Activated T-helper 1 cell treated with anti-CD3 and anti-CD28 coated beads, Interleukin-12 subunit alpha, Interleukin-12 subunit beta, Interleukin-2, Interleukin-4 antibody, amounts not matched to agents 30 ng/mL and 10 ng/mL and 1 ng/mL, durations not matched to agents 14 hours and 24 hours and 36 hours (primary cell): ENCODE data around the gene KRT17. TPM values are rescaled to one million over a fixed set of nuclear protein-coding genes. Genes with fewer than 3 reads are reported as not detected.
"Not testable (repeated sequence)": the region's sequence is repeated elsewhere in the genome, so short reads cannot be mapped to it uniquely, and the experiment has no call there.

Experiments
- DNase-seq: peaks from one replicate; pipeline ENCODE4 v3.0.0; 2021; ENCODE audit warnings: low spot score
- H3K27ac Mint-ChIP-seq: one replicate; pipeline ENCODE4 v1.8.0; 2021; ENCODE audit warnings: mild to moderate bottlenecking, mixed read lengths
- H3K27me3 Mint-ChIP-seq: one replicate; pipeline ENCODE4 v1.8.0; 2022; ENCODE audit warnings: mild to moderate bottlenecking, moderate library complexity, mixed read lengths; ENCODE audit not compliant: insufficient read depth
- H3K36me3 Mint-ChIP-seq: one replicate; pipeline ENCODE4 v1.8.0; 2021; ENCODE audit warnings: low read depth, mixed read lengths
- H3K4me1 Mint-ChIP-seq: one replicate; pipeline ENCODE4 v1.8.0; 2021; ENCODE audit warnings: low read depth, mixed read lengths
- H3K4me3 Mint-ChIP-seq: one replicate; pipeline ENCODE4 v1.8.0; 2021; ENCODE audit warnings: mild to moderate bottlenecking, moderate library complexity, mixed read lengths
- H3K9me3 Mint-ChIP-seq: one replicate; pipeline ENCODE4 v1.8.0; 2021; ENCODE audit warnings: mixed read lengths
- intact Hi-C: fragments of 100-400 bp; cut with micrococcal nuclease; formaldehyde crosslinking; loops from one replicate; pipeline ENCODE4 v1.15.1; 2024
- total RNA-seq: library from RNA; stranded (reverse); gene quantifications from 2 replicates; pipeline ENCODE4 v1.2.3, GENCODE V29; 2022

The KRT17 gene
- total RNA-seq, 1 donor from 2014 or later, result not detected

DNA sequence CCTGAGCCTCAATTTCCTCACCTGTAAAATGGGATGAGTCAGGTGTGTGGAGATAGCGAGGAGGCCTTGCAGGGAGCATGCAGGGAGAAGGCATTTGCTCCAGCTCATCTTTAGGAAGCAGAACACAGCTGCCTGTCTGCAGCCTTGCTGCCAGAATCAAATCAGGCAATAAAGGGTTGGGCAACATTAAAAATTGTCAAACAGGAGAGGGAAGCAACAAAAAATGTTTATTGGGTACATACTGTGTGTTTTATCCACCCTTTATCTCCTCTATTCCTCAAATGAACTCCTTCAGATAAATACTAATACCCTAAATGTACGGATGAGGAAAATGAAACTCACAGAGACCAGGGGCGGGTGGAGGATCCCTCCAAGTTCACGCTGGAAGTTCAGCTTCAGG lies 24.1 kb downstream of the KRT17 start:
- Mint-ChIP-seq H3K27me3 (peaks cover 14% of the 10 kb centered on the region), H3K9me3 (no peaks in the 10 kb centered on the region), H3K4me1 (no peaks in the 10 kb centered on the region), H3K27ac (no peak overlapping the region), H3K36me3 (no peaks in the 10 kb centered on the region), H3K4me3 (no peak overlapping the region)
- intact Hi-C loops, result no loop called here
- no peak for DNase-seq

DNA sequence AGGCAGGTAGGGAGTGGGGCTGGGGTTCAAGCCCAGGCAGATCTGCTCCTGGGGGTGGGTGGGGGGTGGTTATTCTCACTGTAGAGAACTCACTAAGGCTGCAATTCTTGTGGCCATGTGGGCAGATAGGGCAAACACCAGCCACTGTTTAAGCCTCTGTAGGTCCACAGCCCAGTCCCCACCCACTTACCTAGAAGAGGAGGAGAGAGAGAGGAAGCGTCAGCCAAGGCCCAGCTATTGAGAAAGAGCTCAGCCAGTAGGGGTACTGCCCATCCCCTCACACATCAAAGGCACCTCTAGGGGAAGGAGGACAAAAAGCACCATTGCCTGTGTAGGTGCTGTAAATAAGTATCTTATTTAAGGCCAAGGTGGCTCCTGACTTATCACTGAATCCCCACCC lies 24.7 kb downstream of the KRT17 start:
- Mint-ChIP-seq H3K4me1 (no peaks in the 10 kb centered on the region), H3K27ac (no peak overlapping the region), H3K36me3 (no peaks in the 10 kb centered on the region), H3K9me3 (no peaks in the 10 kb centered on the region), H3K4me3 (no peak overlapping the region), H3K27me3 (peaks cover 14% of the 10 kb centered on the region)
- intact Hi-C loops, result no loop called here
- DNase-seq, result no peak

DNA sequence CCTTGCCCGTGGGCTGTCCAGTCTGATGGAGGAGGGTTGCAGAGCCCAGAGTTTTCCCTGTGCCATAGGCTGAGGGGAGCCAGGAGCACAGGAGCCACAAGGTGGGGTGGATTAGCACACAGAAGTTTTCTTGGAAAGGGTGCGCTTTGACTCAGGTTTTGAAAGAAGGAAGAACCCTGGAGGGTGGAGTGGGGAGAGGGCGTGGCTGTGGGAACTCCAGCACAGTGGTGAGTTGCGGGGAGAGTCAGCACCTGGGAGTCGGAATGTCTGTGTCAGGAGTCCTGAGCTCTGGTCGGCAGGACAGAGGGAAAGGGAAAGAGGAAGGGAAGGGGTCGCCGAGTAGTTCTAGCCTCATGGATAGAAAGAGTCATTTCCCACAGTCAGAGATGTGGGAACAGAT lies 28.8 kb downstream of the KRT17 start:
- DNase-seq, result no peak
- Mint-ChIP-seq H3K27me3 (peaks cover 7% of the 10 kb centered on the region), H3K4me1 (no peaks in the 10 kb centered on the region), H3K4me3 (no peak overlapping the region), H3K27ac (no peak overlapping the region), H3K9me3 (no peaks in the 10 kb centered on the region), H3K36me3 (no peaks in the 10 kb centered on the region)
- intact Hi-C loops, result no loop called here

DNA sequence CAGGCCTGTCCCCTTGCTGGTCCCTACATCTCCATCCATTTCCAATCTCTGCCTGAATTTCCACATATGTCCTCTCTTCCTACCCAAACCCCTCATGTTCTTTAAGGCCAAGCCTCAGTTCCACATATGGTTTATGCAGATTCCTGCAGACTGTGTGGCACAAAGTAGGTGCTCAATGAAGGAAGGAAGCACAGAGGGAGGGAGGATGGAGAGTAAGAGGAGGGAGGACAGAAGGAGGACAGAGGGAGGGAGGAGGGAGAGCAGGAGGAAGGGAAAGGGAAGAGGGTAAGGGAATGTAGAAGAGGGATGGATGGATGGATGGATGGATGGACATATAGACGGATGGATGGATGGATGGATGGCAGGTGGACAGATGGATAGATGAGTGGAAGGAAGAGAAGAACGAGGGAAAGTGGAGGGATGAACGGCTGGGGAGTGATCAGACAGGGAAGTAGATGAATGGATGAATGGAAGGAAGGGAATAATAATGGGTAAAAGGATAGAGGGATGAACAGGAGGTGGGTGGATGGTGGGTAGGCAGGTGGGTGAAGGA lies 29.9 kb downstream of the KRT17 start:
- intact Hi-C loops, result loop anchor here (5.0 kb wide), 1 partner anchor 53 kb away; no protein-coding TSS in a partner anchor
- no peaks in the 10 kb centered on the region for H3K36me3 Mint-ChIP-seq
- DNase-seq, result no peak
- peaks cover 9% of the 10 kb centered on the region for H3K27me3 Mint-ChIP-seq
- no peaks in the 10 kb centered on the region for H3K4me1 Mint-ChIP-seq
- no peak overlapping the region for H3K27ac Mint-ChIP-seq
- H3K4me3 Mint-ChIP-seq, result no peak overlapping the region
- H3K9me3 Mint-ChIP-seq, result no peaks in the 10 kb centered on the region

DNA sequence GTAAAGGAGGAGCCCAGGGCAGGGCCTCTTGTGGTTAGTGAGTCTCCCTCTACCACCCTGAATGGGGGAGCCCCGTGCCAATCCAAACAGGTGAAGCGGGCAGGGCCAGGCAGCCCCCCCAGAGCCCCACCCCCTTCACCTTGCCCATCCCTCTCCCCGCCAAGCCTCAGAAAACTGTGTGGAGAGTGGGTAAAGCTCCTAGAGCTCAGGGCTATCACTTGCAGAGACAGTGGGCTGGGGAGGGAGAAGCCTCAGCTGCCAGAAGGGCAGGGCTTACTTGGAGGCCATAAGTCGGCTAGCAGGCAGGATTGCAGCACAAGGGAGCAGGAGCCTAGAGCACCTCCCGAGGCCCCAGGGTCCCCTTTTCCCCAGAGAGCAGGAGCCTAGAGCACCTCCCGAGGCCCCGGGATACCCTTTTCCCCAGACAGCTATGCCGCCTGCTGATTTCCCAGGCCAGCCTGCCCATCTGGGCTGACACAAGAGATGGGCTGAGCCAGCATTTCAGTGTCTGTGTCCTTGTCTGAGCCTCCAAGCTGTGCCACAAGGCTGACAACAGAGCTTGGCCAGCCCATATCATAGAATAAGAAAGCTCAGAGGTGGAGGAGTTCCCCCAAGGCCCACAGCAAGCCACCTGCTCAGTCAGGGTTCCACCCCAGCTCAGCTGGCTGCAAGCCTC lies 30.9 kb downstream of the KRT17 start:
- Mint-ChIP-seq H3K4me3 (no peak overlapping the region), H3K9me3 (no peaks in the 10 kb centered on the region), H3K36me3 (no peaks in the 10 kb centered on the region), H3K27me3 (peaks cover 6% of the 10 kb centered on the region), H3K4me1 (no peaks in the 10 kb centered on the region), H3K27ac (no peak overlapping the region)
- intact Hi-C loops, result loop anchor here (5.0 kb wide), 1 partner anchor 54 kb away; no protein-coding TSS in a partner anchor
- DNase-seq, result no peak

DNA sequence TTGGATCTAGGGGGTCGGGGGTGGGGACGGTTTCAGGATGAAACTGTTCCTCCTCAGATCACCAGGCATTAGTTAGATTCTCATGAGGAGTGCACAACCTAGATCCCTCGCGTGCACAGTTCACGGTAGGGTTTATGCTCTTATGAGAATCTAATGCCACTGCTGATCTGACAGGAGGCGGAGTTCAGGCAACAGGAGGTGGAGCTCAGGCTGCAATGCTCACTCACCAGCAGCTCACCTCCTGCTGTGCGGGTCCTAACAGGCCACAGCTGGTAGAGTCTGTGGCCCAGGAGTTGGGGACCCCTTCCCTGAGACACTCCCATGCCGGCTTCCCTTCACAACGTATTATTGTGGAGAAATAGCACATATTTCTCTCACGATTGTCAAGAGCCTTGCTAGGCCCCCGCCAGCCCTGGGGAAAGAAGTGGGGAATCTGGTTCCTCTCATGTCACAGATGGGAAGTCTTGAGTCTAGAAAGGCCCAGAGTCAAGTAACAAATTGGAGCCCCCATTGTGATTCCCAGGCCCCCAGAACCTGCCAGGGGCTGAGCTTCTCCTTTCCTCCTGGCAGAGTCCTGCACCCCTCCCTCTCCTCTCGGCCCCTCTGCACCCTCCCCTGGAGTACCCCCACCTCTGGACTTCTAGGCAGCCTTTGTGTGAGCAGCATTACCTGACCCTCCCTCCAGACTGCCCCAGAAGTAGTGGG lies 31.6 kb downstream of the KRT17 start:
- intact Hi-C loops, result loop anchor here (5.0 kb wide), 1 partner anchor 55 kb away; no protein-coding TSS in a partner anchor
- Mint-ChIP-seq H3K9me3 (no peaks in the 10 kb centered on the region), H3K4me1 (no peaks in the 10 kb centered on the region), H3K27ac (no peak overlapping the region), H3K36me3 (no peaks in the 10 kb centered on the region), H3K4me3 (no peak overlapping the region), H3K27me3 (peaks cover 5% of the 10 kb centered on the region)
- no peak for DNase-seq

DNA sequence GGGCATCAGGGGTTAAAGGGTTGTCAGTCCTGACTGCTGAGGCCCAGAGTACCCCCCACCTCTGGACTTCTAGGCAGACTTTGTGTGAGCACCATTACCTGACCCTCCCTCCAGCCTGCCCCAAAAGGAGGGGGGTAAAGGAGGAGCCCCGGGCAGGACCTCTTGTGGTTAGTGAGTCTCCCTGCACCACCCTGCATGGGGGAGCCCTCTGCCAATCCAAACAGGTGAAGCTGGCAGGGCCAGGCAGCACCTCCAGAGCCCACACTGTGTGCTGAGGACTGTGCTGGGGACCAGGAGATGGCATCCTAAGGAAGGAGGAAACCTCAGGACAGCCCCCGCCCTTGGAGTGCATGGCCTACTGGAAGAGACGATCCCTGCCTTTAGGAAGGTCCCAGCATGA lies 35.1 kb downstream of the KRT17 start:
- Mint-ChIP-seq H3K4me3 (no peak overlapping the region), H3K36me3 (no peaks in the 10 kb centered on the region), H3K9me3 (no peaks in the 10 kb centered on the region), H3K27ac (no peak overlapping the region), H3K4me1 (no peaks in the 10 kb centered on the region), H3K27me3 (peaks cover 5% of the 10 kb centered on the region)
- DNase-seq, result no peak
- intact Hi-C loops, result no loop called here

DNA sequence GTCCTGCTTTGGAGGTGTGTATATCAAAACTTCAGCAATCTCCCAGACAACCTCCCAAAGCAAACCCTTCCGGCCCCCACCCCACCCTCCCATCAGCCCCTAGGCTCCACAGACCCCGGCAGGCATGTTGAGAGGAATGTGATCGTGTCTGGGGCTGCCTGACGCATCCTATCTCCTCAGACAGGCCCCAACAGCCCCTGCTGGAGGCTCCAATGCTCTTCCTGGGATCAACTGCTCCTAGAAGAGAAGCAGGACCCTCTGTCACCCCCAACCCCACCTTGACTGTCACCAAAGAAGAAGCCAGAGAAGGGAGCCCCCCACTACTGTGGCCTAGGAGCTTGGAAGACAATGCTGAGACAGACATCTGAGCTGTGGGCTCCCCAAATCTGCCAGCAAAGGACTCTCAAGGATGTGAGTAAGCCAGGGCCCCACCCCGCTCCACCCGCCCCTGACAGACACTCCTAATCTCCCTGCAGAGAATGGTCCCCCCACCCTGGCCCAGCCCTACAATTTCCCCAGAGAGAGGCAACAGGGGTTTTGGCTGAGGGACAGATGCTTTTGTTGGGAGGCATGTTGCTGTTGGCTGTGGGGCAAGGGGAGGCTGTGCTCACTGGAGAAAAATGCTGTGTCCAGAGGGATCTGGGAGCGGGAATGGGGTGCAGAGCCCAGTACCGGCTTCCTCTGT lies 36.1 kb downstream of the KRT17 start:
- Mint-ChIP-seq H3K36me3 (no peaks in the 10 kb centered on the region), H3K4me3 (no peak overlapping the region), H3K27me3 (peaks cover 5% of the 10 kb centered on the region), H3K4me1 (no peaks in the 10 kb centered on the region), H3K9me3 (no peaks in the 10 kb centered on the region), H3K27ac (no peak overlapping the region)
- DNase-seq, result no peak
- intact Hi-C loops, result no loop called here

DNA sequence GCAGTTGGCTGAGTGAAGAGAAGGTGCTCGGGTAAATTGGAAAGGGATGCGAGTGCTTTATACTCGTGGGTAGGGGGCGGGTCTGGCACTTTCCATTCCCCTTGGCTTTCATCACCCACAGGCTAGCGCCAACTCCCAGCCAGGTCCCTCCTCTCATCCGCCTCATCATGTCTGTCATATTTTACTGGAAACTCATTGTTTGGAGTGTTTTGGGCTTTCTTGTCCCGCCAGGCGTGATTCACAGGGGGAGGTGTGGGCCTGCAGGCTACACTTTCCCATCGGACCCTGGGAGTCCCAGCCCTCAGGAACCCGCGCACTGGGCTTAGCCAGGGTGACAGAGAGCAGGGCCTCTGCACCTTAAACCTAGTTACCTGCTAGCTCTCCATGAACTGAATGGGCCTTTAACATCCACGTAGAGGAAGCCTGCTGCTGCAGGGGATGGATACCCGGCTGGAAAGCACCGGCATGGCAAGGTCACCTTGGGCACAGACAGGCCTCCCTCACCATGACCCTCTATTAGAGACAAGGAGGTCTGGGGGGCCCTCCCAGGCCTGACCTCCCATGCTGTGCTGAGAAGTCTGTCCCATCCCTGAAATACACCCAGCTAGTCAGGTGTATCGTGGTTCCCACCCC lies 37.4 kb downstream of the KRT17 start, which contains the start of gene KRT14:
TSS of gene KRT14 (minus strand) at position 33 of the 633 bp plus-strand sequence. CDS start 61 bp downstream, outside the sequence.
- intact Hi-C loops, result no loop called here
- peaks cover 6% of the 10 kb centered on the region for H3K27me3 Mint-ChIP-seq
- H3K4me3 Mint-ChIP-seq, result no peak within 1 kb of the TSS
- no peaks in the 10 kb centered on the region for H3K9me3 Mint-ChIP-seq
- no peak within 1 kb of the TSS for H3K27ac Mint-ChIP-seq
- no peak for DNase-seq
- H3K36me3 Mint-ChIP-seq, result no peaks in the 10 kb centered on the region
- H3K4me1 Mint-ChIP-seq, result no peaks in the 10 kb centered on the region

DNA sequence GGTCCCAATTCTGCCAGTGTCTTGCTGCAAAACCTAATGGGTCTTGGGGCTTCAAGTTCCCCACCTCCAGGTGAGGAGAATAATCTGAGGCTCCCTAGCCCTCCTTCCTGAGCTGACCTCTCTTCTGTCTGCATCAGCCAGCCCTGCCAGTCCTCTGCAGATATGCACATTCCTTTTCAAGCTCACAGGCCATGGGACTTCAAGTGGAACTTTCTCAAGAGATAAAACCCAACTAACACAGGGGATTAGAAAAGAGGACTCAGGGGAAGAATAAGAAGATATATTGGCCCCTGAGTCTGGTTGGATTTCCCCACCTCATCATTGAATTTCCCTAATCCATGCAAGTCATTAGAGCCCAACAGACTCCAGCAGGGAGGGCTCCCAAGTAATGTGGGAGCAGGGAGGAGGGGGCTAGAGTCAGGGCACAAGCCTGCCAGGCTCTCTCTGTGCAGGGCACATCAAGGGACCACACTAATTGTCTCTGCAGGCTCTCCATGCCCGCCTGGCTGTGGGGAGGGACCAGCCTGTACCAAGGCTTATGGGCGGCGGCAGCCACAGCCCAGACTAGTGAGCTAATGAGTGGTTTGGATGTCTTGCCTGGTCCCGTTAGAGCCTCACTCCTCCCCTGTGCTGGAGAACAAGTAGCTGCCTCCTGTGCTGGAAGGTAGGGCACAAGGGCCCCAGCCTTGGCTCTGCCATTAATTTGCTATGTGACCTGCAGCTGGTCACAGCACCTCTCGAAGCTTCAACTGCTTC lies 38.9 kb downstream of the KRT17 start:
- no peak for DNase-seq
- no peaks in the 10 kb centered on the region for H3K9me3 Mint-ChIP-seq
- H3K4me3 Mint-ChIP-seq, result no peak overlapping the region
- H3K4me1 Mint-ChIP-seq, result no peaks in the 10 kb centered on the region
- H3K27me3 Mint-ChIP-seq, result peaks cover 14% of the 10 kb centered on the region
- H3K27ac Mint-ChIP-seq, result no peak overlapping the region
- no peaks in the 10 kb centered on the region for H3K36me3 Mint-ChIP-seq
- intact Hi-C loops, result no loop called here

DNA sequence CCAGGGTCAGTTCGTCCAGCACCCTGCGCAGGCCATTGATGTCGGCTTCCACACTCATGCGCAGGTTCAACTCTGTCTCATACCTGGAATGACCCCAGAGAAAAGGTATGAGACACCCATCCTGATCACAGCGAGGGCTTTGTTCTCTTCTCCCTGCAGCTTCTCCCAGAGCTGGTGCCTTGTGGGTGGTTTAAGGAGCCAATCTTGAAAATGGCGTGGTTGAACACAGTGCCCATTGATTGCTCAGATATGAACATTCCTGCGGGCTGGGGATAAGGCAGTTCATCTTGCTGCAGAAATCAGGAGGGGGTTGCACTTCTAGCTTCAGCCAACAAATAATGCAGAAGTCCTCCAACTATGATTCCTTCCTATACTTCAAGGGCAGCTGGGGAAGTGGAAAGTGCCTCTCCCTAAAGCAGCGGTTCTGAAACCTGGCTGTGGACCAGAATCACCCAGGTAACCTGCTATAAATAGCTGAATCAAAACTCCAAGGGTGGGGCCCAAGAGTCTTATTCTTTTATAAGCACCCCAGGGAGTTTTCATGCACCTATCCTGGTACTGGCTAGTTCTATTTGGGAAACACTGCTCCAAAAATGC lies 39.9 kb downstream of the KRT17 start:
- H3K27me3 Mint-ChIP-seq, result peaks cover 13% of the 10 kb centered on the region
- H3K4me3 Mint-ChIP-seq, intact Hi-C loops, H3K36me3 Mint-ChIP-seq, DNase-seq, H3K4me1 Mint-ChIP-seq, H3K27ac Mint-ChIP-seq, H3K9me3 Mint-ChIP-seq: not testable (repeated sequence)
